Measurements from ENCODE around the gene EHD3. TPM values are rescaled to one million over a fixed set of nuclear protein-coding genes. Genes with fewer than 3 reads are reported as not detected.

EHD3 gene
- total RNA-seq (1 to 10 TPM; 4.5 to 5.1 TPM), polyA plus RNA-seq (ENCODE audit: insufficient read depth, low read depth, low replicate concordance) (3.5 TPM)
- long read RNA-seq, donor 1, full-length matches to known transcripts, result 1 of 1 reads
- long read RNA-seq, donor 1, partial matches to known transcripts, result 0 of 1 reads
- long read RNA-seq, donor 1, other reads (novel, unspliced or antisense), result 0 of 1 reads
- long read RNA-seq, donor 2, full-length matches to known transcripts, result 2 of 2 reads
- long read RNA-seq, donor 2, partial matches to known transcripts, result 0 of 2 reads
- long read RNA-seq, donor 2, other reads (novel, unspliced or antisense), result 0 of 2 reads

- peak within 1 kb of the TSS; percentile 56 to 76 for H3K4me3 ChIP-seq
- TF ChIP-seq POLR2A (IDR thresholded peaks at IDR 0.05), result no peak
- peak; percentile 15 to 40 (median 30) for TF ChIP-seq CTCF (IDR thresholded peaks at IDR 0.05)
- intact Hi-C loops (cut with DNase I; ENCODE audit: low total_unique reads), result no loop called here
- peak; percentile 92 for DNase-seq
- peaks cover 3% of the 10 kb centered on the region for H3K4me1 ChIP-seq
- no peaks in the 10 kb centered on the region for H3K36me3 ChIP-seq (ENCODE audit: low read depth, missing control alignments)
- WGBS, 2 donors, result 1 to 3% methylated on average over 31 to 66 of the region's 74 CpGs
- no peaks in the 10 kb centered on the region for H3K9me3 ChIP-seq
- peak within 1 kb of the TSS in 1 of 2 donors; percentile 15 for H3K27ac ChIP-seq
- H3K27me3 ChIP-seq, result no peaks in the 10 kb centered on the region
Observed at GRCh38 chr2:31233741-31234682, at the start of gene EHD3. Gene EHD3 (plus strand): TSS chr2:31234152. CDS start chr2:31234622, 470 bp downstream.

GRCh38 chr2:31187166-31187565, 46.8 kb upstream of the EHD3 start:
- TF ChIP-seq POLR2A (IDR thresholded peaks at IDR 0.05) (no peak), CTCF (IDR thresholded peaks at IDR 0.05) (no peak)
- intact Hi-C loops (cut with DNase I; ENCODE audit: low total_unique reads), result no loop called here

GRCh38 chr2:31188131-31188530, 45.8 kb upstream of the EHD3 start:
- Histone ChIP-seq H3K4me3 (no peak overlapping the region), H3K9me3 (no peaks in the 10 kb centered on the region), H3K27me3 (no peaks in the 10 kb centered on the region), H3K4me1 (no peaks in the 10 kb centered on the region), H3K27ac (no peak overlapping the region), H3K36me3 (ENCODE audit: low read depth, missing control alignments) (no peaks in the 10 kb centered on the region)
- WGBS, 2 donors, result 55 to 60% methylated on average over 5 of the region's 5 CpGs
- intact Hi-C loops (cut with DNase I; ENCODE audit: low total_unique reads), result no loop called here
- no peak for TF ChIP-seq POLR2A (IDR thresholded peaks at IDR 0.05)
- no peak for TF ChIP-seq CTCF (IDR thresholded peaks at IDR 0.05)
- no peak for DNase-seq

More at GRCh38 chr2:31187166-31187565, 46.8 kb upstream of the EHD3 start:
- H3K36me3 ChIP-seq (ENCODE audit: low read depth, missing control alignments), result no peaks in the 10 kb centered on the region
- no peaks in the 10 kb centered on the region for H3K9me3 ChIP-seq
- no peak overlapping the region for H3K4me3 ChIP-seq
- no peak for DNase-seq
- H3K27ac ChIP-seq, result no peak overlapping the region
- H3K27me3 ChIP-seq, result no peaks in the 10 kb centered on the region
- H3K4me1 ChIP-seq, result no peaks in the 10 kb centered on the region
- WGBS, 2 donors, result 87 to 89% methylated on average over 4 of the region's 4 CpGs

- WGBS, 2 donors, result 81 to 95% methylated on average over 4 of the region's 4 CpGs
- TF ChIP-seq CTCF (IDR thresholded peaks at IDR 0.05), result no peak
- TF ChIP-seq POLR2A (IDR thresholded peaks at IDR 0.05), result no peak
- no peaks in the 10 kb centered on the region for H3K4me1 ChIP-seq
- H3K4me3 ChIP-seq, result no peak overlapping the region
- H3K36me3 ChIP-seq (ENCODE audit: low read depth, missing control alignments), result no peaks in the 10 kb centered on the region
- no peak for DNase-seq
- intact Hi-C loops (cut with DNase I; ENCODE audit: low total_unique reads), result no loop called here
- H3K27ac ChIP-seq, result no peak overlapping the region
- no peaks in the 10 kb centered on the region for H3K9me3 ChIP-seq
- no peaks in the 10 kb centered on the region for H3K27me3 ChIP-seq
Observed at GRCh38 chr2:31189141-31189540, 44.8 kb upstream of the EHD3 start.

All from testis (tissue), 5 donors.